GM19452 (cell line): Measurements from ENCODE around the gene STPG2.
"Not testable (repeated sequence)": the region's sequence is repeated elsewhere in the genome, so short reads cannot be mapped to it uniquely, and the experiment has no call there.

Experiments
- ATAC-seq: cut with Tn5 transposase; IDR thresholded peaks from one replicate; pipeline ENCODE4 v1.9.1; 2021; ENCODE audit not compliant: unreplicated experiment

Gene STPG2

GRCh38 chr4:97646997-97647396 lies 496.3 kb downstream of the STPG2 start:
- no peak for ATAC-seq

GRCh38 chr4:97645071-97645821 lies 498.0 kb downstream of the STPG2 start:
- ATAC-seq: no peak

GRCh38 chr4:97643179-97643578 lies 500.1 kb downstream of the STPG2 start:
- ATAC-seq: no peak

GRCh38 chr4:97639961-97640360 lies 503.3 kb downstream of the STPG2 start:
- no peak for ATAC-seq

- ATAC-seq: not testable (repeated sequence)
Measured at GRCh38 chr4:97633831-97634230, 509.4 kb downstream of the STPG2 start.

GRCh38 chr4:97627750-97628149 lies 515.5 kb downstream of the STPG2 start:
- no peak for ATAC-seq

GRCh38 chr4:97624204-97624603 lies 519.1 kb downstream of the STPG2 start:
- ATAC-seq: no peak

GRCh38 chr4:97605932-97606331 lies 537.3 kb downstream of the STPG2 start:
- no peak for ATAC-seq

- ATAC-seq: no peak
Measured at GRCh38 chr4:97593248-97593647, 550.0 kb downstream of the STPG2 start.

- no peak for ATAC-seq
Measured at GRCh38 chr4:97590266-97590665, 553.0 kb downstream of the STPG2 start.

- ATAC-seq: no peak
Measured at GRCh38 chr4:97589481-97590196, 553.6 kb downstream of the STPG2 start.

GRCh38 chr4:97587912-97588311 lies 555.4 kb downstream of the STPG2 start:
- no peak for ATAC-seq

- ATAC-seq: no peak
Measured at GRCh38 chr4:97585274-97585673, 558.0 kb downstream of the STPG2 start.

GRCh38 chr4:97582890-97583289 lies 560.4 kb downstream of the STPG2 start:
- no peak for ATAC-seq

GRCh38 chr4:97577004-97577403 lies 566.3 kb downstream of the STPG2 start:
- no peak for ATAC-seq

- no peak for ATAC-seq
Measured at GRCh38 chr4:97560009-97560408, 583.3 kb downstream of the STPG2 start.

GRCh38 chr4:97558204-97558778 lies 585.0 kb downstream of the STPG2 start:
- no peak for ATAC-seq

GRCh38 chr4:97550637-97551036 lies 592.6 kb downstream of the STPG2 start:
- not testable (repeated sequence) for ATAC-seq

- no peak for ATAC-seq
Measured at GRCh38 chr4:97548943-97549583, 594.2 kb downstream of the STPG2 start.

- ATAC-seq: no peak
Measured at GRCh38 chr4:97548186-97548585, 595.1 kb downstream of the STPG2 start.

- ATAC-seq: no peak
Measured at GRCh38 chr4:97531351-97531750, 611.9 kb downstream of the STPG2 start.

- no peak for ATAC-seq
Measured at GRCh38 chr4:97530676-97531075, 612.6 kb downstream of the STPG2 start.
